HG03342 (cell line): ENCODE results near the gene EPHA4.

Experiments
- ATAC-seq: cut with Tn5 transposase; IDR thresholded peaks from one replicate; pipeline ENCODE4 v1.9.1; 2021; ENCODE audit warnings: mild to moderate bottlenecking, moderate library complexity; ENCODE audit not compliant: unreplicated experiment

EPHA4 gene

GRCh38 chr2:221405521-221405920 is 166.6 kb downstream of the EPHA4 start:
- no peak for ATAC-seq

GRCh38 chr2:221402072-221402471 is 170.0 kb downstream of the EPHA4 start:
- ATAC-seq, result no peak

GRCh38 chr2:221400411-221400810 is 171.7 kb downstream of the EPHA4 start:
- ATAC-seq, result no peak

DNA sequence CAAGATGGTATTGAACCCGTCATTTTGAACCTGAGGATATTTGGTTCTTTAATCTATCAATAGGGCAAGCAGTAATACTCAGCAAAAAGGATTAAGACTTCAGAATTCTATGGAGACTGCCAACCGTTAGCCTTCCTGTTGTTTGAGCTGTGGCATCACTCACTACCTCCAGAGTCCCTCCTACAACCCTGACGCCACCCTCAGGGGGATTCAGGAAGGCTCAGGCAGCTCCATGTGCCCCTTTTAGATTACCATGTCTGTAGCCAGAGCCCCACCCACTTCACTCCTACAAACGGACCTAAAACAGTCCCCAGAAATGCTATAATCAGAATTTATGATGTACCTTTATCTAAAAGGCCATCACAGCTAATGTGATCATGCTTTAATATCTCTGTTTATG is 172.9 kb downstream of the EPHA4 start:
- ATAC-seq, result no peak

GRCh38 chr2:221397187-221397586 is 174.9 kb downstream of the EPHA4 start:
- no peak for ATAC-seq

GRCh38 chr2:221392228-221392881 is 179.7 kb downstream of the EPHA4 start:
- ATAC-seq, result no peak

GRCh38 chr2:221390878-221391277 is 181.2 kb downstream of the EPHA4 start:
- ATAC-seq, result no peak

GRCh38 chr2:221389904-221390303 is 182.2 kb downstream of the EPHA4 start:
- ATAC-seq, result no peak

GRCh38 chr2:221389421-221389820 is 182.7 kb downstream of the EPHA4 start:
- ATAC-seq, result no peak

DNA sequence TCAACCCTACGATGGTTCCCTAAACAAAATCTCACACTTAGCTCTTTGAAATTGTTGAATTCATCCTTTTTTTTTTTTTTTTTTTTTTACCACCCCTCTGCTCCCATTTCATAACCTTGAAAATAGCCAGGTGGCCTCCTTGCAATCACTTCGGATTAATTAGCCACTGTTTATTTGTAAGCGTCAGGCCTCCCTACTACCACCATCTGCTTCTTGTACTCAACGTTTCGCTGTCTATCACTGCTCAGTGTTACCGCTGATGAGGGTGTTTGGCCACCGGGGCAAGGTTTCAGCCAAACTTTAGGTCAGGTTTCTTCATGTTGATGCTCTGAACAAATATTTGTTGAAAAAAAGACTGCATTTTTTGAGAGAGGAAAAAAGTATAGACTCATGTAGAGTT is 183.2 kb downstream of the EPHA4 start:
- ATAC-seq, result no peak

GRCh38 chr2:221385716-221386115 is 186.4 kb downstream of the EPHA4 start:
- ATAC-seq, result no peak

DNA sequence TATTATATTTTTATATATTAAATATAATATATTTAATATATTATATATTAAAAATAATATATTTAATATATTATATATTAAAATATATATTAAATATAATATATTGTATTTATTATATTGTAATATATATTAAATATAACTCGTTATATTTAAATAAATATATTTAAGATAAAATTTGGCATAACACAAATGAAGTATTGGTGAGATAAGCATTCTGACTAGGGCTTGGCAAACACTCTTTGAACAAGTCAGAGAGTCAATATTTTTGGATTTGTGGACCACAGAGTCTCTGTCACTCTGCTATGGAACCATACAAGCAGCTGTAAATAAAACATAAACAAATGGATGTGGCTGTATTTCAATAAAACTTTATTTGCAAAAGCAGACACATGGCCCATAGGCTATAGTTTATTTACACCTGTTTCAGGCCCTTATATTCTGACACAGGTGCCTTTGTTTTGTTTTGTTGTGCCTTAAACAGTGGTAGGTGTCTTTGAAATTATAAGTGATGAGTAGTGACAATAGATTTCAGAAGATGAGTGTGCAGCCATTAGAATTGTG is 190.1 kb downstream of the EPHA4 start:
- no peak for ATAC-seq

- ATAC-seq, result no peak
These were observed 191.4 kb downstream of the EPHA4 start for GRCh38 chr2:221380686-221381085.

DNA sequence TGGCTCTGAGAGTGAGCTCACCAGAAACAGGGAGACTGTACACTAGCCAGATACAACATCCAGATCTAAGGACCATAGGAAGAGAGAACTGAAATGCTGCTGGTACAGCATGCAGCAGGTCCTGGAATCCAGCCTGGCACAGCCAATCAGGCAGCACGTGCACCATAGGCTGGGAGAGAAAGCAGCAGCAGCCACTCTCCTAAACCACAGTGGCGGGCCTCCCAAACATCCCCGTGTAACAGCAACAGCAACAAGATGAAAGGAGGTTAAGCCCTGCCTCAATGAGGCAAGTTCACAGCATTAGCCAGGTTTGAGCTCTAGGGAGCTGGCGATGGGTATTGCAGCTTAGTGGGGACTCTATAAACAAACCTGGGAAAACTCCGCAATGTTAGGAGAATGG is 192.0 kb downstream of the EPHA4 start:
- no peak for ATAC-seq

- ATAC-seq, result no peak
These were observed 194.5 kb downstream of the EPHA4 start for GRCh38 chr2:221377597-221377996.

GRCh38 chr2:221377066-221377465 is 195.0 kb downstream of the EPHA4 start:
- ATAC-seq, result no peak

DNA sequence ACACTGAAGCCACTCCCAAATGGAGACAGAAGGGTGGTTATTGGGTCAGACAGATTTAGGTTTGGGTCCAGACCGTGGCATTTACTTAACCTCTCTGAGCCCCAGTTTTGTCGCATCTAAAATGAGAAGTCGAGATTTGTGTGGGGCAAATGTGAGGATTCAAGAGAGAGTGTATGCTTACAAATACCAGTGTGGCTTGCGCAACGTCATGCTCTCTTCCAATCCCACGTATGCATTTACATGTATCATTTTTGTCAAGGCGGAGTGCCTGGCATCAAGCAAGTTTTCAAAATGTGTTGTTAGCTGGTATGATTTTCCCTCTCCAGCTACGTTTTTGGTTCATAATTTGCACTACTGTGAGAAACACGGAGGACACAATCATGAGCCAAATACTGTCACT is 197.9 kb downstream of the EPHA4 start:
- no peak for ATAC-seq

DNA sequence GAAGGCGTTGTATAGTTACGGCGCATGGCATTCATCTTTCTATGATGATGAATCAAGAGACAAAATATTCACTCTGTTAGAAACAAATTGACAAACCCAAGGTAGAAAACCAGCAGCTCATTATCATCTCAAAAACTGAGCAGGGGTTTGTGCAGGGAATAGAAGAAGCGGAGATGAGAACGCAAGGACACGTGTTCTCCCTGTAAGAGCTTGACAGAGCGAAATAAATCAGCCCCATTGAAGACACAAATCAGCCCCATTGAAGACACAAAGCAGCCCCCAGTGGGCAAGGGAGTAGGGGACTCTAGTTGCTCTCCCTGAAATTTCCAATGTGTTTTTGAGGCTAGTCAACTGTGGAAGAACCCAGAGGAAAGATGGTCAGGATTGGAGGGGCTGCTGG is 199.2 kb downstream of the EPHA4 start:
- no peak for ATAC-seq

DNA sequence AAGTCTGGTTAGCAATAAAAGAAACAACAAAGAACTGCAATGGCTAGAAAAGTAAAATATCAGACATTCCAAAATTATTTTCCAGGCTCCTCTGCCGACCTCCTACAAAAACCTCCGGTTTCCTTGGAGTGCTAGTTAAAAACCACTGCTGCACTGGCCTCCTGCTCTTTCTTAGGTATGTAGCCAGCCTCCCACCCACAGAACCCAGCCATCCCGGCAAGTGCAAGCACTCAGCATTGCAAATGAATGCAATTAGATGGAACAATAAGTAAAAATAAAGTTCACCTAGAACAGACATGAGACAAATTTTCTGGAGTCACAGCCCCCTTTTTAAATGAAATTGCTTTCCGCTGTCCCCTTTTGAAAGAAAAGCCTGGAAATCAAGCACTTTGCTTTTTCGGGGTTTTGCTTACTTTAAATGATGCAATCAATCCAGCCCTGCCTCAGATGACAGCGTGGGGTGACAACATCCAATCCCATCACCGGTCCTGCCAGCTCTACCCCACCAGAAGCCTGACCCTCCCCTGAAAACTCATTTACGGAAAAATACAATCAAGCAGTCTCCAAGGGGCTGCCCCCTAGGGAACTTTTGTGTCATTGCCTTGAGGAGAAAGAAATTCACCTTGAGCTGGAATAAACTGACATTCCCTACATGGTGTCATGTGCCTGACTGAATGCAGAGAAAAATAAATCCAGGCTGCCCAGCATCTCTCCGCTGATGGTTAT is 199.8 kb downstream of the EPHA4 start:
- ATAC-seq, result no peak

- no peak for ATAC-seq
These were observed 200.8 kb downstream of the EPHA4 start for GRCh38 chr2:221371347-221371746.

- no peak for ATAC-seq
These were observed 201.3 kb downstream of the EPHA4 start for GRCh38 chr2:221370857-221371211.

GRCh38 chr2:221370076-221370856 is 201.8 kb downstream of the EPHA4 start:
- no peak for ATAC-seq
